Cardiac fibroblast (primary cell): ENCODE measurements around the gene JADE3.
"Not testable (repeated sequence)": the region's sequence is repeated elsewhere in the genome, so short reads cannot be mapped to it uniquely, and the experiment has no call there.

Source experiments
- DNase-seq, 2 donors: peaks; one replicate each; pipeline versions ENCODE4 v3.0.0 to v3.0.0-alpha.2; 2010; ENCODE audit warnings: low read depth in 2 of 2
- H3K4me3 ChIP-seq, 2 donors: replicated peaks in 1 of 2; 1 replicate in 1 of 2; 2 replicates in 1 of 2; pipeline ENCODE4 v1.5.1; 2011; ENCODE audit warnings: low read depth in 2 of 2, low read length in 2 of 2, mild to moderate bottlenecking in 2 of 2, moderate library complexity in 1 of 2
- TF ChIP-seq, protein P1 (sequence below): IDR thresholded peaks from one replicate; pipeline ENCODE4 v1.5.1; 2011; ENCODE audit warnings: low read depth, mild to moderate bottlenecking, low read length, inconsistent platforms

The JADE3 gene

DNA sequence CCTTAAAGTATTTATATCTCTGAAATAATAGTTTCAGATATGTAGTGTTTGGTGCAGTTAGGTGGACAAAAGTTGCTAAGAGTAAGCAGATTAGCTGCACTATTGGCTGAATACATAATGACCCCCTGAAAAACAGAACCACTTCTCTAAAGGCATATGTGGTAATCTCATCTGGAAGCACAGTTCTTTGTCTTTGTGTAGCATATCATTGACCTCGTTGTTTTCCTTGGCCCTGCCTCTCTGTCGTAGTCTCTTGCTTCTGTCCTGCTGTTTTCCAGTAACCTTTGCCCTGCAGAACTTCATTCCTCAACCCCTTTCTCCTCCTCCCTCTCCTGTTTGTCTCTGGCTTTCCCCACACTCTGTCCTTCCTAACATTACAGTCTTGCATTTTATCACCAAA, 41.4 kb downstream of the JADE3 start:
- peak in 1 of 2 donors; percentile 47 for DNase-seq
- H3K4me3 ChIP-seq: no peak overlapping the region
- TF ChIP-seq, protein P1, sequence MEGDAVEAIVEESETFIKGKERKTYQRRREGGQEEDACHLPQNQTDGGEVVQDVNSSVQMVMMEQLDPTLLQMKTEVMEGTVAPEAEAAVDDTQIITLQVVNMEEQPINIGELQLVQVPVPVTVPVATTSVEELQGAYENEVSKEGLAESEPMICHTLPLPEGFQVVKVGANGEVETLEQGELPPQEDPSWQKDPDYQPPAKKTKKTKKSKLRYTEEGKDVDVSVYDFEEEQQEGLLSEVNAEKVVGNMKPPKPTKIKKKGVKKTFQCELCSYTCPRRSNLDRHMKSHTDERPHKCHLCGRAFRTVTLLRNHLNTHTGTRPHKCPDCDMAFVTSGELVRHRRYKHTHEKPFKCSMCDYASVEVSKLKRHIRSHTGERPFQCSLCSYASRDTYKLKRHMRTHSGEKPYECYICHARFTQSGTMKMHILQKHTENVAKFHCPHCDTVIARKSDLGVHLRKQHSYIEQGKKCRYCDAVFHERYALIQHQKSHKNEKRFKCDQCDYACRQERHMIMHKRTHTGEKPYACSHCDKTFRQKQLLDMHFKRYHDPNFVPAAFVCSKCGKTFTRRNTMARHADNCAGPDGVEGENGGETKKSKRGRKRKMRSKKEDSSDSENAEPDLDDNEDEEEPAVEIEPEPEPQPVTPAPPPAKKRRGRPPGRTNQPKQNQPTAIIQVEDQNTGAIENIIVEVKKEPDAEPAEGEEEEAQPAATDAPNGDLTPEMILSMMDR: no peak

DNA sequence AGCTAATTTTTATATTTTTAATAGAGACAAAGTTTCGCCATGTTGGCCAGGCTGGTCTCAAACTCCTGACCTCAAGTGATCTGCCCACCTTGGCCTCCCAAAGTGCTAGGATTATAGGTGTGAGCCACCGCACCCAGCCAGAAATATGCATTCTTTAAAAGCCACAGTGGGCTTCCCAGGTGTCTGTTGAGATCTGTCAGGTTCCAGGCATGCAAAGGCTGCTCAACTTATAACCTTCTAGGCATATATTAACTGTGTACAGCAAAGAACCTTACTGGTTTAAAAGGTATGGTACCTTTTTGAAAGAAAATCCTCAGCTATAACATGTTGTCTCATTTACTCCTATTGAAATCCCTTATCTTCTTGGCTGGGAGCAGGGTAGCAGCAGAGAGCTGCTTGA, 42.5 kb downstream of the JADE3 start:
- no peak for DNase-seq
- no peak overlapping the region for H3K4me3 ChIP-seq
- TF ChIP-seq, protein P1: no peak

DNA sequence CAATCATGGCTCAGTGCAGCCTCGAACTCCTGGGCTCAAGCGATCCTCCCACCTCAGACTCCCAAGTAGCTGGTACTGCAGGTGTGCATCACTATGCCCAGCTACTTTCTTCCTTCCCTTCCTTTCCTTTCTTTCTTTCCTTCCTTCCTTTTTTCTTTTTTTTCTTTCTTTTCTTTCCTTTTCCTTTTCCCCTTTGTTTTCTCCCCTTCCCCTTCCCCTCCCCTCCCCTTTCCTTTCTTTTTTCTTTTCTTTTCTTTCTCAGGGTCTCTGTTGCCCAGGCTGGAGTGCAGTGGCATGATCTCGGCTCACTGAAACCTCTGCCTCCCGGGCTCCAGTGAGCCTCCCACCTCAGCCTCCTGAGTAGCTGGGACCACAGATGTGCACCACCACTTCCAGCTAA, 44.4 kb downstream of the JADE3 start:
- not testable (repeated sequence) for H3K4me3 ChIP-seq, DNase-seq

DNA sequence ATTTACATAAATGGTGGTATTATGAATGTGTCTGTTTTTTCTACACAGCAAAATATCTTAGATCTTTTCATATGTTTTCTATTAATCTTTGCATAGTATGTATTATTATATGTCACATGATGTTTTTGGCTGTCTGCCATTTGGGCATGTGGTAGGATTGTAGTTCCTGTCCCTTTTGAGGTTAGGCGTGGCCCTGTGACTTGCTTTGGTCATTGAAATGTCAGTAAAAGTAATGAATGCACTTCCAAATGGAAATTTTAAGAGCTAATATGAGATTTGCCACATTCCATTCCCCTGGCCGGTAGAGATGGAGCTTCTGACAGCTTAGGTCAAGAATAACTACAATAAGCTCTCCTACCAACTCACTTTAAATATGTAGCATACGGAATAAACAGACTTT, 45.1 kb downstream of the JADE3 start:
- no peak overlapping the region for H3K4me3 ChIP-seq
- no peak for DNase-seq
- TF ChIP-seq, protein P1: no peak

DNA sequence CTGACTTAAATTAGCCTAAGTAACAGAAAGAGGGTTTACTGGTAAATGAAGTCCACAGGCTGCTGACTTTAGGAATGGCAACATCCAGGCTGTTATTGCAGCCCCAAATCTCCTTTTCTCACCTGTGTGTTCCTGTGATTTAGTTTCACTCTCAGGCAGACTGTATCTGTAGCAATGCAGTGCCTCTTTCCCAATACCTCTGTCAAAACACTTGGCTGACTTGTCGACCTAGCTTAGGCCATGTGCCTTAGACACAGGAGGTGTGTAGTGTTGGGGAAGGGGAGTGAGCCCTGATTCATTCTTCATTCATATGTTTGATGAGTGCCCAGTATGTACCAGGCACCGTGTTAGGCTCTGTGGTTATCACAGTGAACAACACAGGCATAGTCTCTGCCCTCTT, 46.9 kb downstream of the JADE3 start:
- DNase-seq: no peak
- TF ChIP-seq, protein P1: no peak
- no peak overlapping the region for H3K4me3 ChIP-seq

DNA sequence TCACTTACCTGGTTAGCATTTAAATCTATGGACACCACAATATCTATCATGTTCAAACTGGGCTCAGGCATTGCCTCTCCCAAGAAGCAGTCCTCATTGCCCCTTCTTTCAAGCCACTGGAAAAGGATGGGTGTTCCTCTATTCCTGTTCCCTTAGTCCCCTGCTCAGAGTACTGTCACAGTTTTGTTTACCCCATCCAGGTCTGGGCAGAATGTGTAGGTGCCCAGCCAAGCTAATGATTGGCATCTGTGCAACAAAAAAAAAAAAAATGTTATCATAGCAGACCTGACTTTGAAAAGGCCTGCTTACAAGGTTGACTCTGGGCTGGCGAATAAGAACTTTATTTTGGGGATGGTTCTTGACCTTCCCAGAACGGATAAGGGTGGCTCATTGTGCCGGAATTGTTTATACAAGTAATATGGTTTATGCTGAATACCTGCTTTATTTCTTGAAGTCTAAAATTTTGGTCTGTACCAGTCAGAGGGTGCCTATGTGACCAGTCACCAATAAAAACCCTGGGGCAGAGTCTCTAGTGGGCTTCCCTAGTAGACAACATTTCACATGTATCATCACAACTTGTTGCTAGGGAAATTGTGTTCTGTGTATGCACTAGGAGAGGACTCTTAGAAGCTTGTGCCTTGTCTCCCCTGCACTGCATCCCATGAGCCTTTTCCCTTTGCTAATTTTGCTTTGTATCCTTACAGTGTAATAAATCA, 47.9 kb downstream of the JADE3 start:
- H3K4me3 ChIP-seq: no peak overlapping the region
- TF ChIP-seq, protein P1: no peak
- no peak for DNase-seq

DNA sequence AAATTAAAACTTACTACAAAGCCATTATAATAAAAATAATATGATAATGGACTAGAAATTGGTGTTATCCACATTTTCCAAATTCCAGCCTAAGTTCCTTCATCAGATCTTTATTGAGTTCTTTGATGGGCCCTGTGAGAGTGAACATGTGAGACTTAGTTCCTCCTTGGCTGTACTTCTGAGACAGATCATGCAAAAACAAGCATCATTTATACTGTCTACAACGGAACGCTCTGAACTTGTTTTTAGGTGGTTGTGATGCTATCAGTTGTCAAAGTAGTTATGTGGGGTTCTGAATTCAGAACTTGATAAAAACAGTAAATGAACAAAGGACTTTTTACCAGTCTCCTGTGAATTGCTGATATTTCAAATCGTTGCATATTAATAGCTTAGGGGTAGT, 48.9 kb downstream of the JADE3 start:
- TF ChIP-seq, protein P1: no peak

More for the DNA sequence above, 48.9 kb downstream of the JADE3 start:
- no peak for DNase-seq
- no peak overlapping the region for H3K4me3 ChIP-seq
